A549 (cell line): ENCODE measurements around the gene ANTXR2.

ENCODE experiments used
- CBX8 ChIP-seq: fragments of 200-600 bp; sonication (generic); IDR thresholded peaks from 2 replicates; pipeline ENCODE4 v1.6.1; 2016
- FOSL2 ChIP-seq, 2 experiments: fragments of 450-650 bp in 1 of 2; fragments of >200 bp in 1 of 2; sonication (Bioruptor Twin) in 1 of 2; formaldehyde crosslinking; IDR thresholded peaks; 2 replicates each; pipeline versions ENCODE4 v1.5.0 to v1.6.1; 2016 to 2020; ENCODE audit warnings: mild to moderate bottlenecking in 1 of 2, moderate library complexity in 1 of 2
- MAFK ChIP-seq: fragments of 450-650 bp; IDR thresholded peaks from 2 replicates; pipeline ENCODE4 v1.6.1; 2014; ENCODE audit not compliant: partially characterized antibody
- TF ChIP-seq, protein P1 (sequence below): fragments of >200 bp; sonication (Bioruptor Twin); formaldehyde crosslinking; IDR thresholded peaks from 3 replicates; pipeline ENCODE4 v1.5.1; 2016

DNA sequence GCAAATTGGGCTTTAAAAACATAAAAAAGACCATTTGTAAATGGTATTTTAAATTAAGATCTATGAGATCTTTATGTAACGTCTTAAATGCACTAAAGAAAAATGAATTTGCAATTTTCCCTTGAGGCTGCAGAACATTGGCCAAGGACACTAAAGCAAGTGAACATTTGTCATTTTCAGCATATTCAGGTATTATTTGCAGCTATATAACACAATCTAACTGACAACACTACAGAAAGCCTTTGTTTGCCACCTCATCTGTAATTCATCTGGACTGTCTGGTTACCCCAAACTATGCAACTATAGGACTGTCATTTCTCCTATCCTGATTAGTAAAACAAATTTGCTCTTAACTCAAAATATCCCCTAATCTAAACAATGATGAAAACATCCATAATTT lies 74.8 kb downstream of the ANTXR2 start:
- TF ChIP-seq, protein P1, sequence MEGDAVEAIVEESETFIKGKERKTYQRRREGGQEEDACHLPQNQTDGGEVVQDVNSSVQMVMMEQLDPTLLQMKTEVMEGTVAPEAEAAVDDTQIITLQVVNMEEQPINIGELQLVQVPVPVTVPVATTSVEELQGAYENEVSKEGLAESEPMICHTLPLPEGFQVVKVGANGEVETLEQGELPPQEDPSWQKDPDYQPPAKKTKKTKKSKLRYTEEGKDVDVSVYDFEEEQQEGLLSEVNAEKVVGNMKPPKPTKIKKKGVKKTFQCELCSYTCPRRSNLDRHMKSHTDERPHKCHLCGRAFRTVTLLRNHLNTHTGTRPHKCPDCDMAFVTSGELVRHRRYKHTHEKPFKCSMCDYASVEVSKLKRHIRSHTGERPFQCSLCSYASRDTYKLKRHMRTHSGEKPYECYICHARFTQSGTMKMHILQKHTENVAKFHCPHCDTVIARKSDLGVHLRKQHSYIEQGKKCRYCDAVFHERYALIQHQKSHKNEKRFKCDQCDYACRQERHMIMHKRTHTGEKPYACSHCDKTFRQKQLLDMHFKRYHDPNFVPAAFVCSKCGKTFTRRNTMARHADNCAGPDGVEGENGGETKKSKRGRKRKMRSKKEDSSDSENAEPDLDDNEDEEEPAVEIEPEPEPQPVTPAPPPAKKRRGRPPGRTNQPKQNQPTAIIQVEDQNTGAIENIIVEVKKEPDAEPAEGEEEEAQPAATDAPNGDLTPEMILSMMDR, result no peak
- TF ChIP-seq MAFK (no peak), CBX8 (no peak), FOSL2 (IDR thresholded peaks at IDR 0.05) (no peak), FOSL2 (CRISPR knock-in tag; IDR thresholded peaks at IDR 0.05) (no peak)
